PFSK-1 (cell line): ENCODE data around the gene VPS26B.

Source experiments
- POLR2AphosphoS5 ChIP-seq: IDR thresholded peaks from 2 replicates; pipeline ENCODE4 v1.6.1; 2012; ENCODE audit warnings: low read depth, mild to moderate bottlenecking, control low read depth, low read length, moderate library complexity
- TAF1 ChIP-seq: IDR thresholded peaks from 2 replicates; pipeline ENCODE4 v1.6.1; 2012; ENCODE audit warnings: low read length, control low read depth, borderline replicate concordance; ENCODE audit not compliant: insufficient read depth

DNA sequence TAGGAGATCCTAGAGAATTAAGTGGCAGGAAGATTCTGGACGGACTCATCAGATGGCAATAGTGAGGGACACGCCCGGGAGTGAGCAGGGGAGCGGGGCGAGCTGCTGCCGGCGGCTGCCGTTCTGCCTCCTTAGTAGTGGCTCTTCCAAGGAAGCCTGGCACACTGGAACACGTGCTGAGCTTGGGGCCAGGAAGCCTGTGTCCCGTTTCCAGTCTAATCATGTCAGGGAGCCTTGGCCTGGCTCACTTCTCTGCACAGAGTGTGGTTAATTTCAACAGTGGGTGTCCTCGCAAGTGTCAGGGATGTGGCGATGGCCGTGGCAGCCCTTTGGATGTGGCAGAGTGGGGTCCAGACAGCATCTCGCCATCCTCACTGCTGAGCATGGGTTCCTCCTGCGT is 68.2 kb downstream of the VPS26B start:
- TF ChIP-seq POLR2AphosphoS5 (no peak), TAF1 (no peak)
